ENCODE measurements around the gene ADAMTS17. TPM values are rescaled to one million over a fixed set of nuclear protein-coding genes. Genes with fewer than 3 reads are reported as not detected.

Gene ADAMTS17
- polyA plus RNA-seq, 4 donors = 0.45 to 3.1 (median 1.2) TPM

DNA sequence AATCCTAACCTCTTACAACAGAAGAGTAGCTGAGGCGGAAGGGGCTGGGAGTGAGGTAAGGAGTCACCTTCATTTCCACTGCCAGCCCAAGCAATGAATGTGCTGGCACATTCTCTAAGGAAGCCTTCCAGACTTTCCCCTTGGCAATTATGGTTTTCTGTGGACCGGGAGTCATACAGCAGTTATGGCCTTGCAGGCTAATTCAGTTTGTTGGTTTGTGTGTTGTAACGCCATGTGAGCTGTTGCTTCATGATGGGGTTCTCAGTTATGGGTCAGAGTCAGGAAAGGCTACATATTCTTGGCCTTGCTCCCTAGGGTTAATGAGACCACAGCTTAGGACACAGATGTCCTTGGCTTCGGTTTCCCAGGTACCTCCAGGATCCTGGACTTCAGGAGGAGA lies 137.0 kb downstream of the ADAMTS17 start:
- no peak for FAIRE-seq
- peaks cover 0 to 39% (median 5%) of the 10 kb centered on the region in 3 donors for H3K4me1 ChIP-seq (ENCODE audit: control insufficient read depth in 3 of 3, insufficient read depth in 2 of 3, low read depth in 1 of 3, low read length in 2 of 3)
- no peaks in the 10 kb centered on the region for H3K27me3 ChIP-seq (ENCODE audit: control insufficient read depth in 3 of 3, insufficient read depth in 3 of 3, low read length in 3 of 3)
- peaks cover 0 to 3% of the 10 kb centered on the region in 2 donors for H3K9me3 ChIP-seq (ENCODE audit: control insufficient read depth in 2 of 2, insufficient read depth in 1 of 2, low read depth in 1 of 2, low read length in 1 of 2)
- DNase-seq = peak in 1 of 2 donors; percentile 39
- 84 to 93% (median 93%) methylated on average over 4 of the region's 4 CpGs for WGBS, 3 donors
- H3K36me3 ChIP-seq (ENCODE audit: control insufficient read depth in 3 of 3, insufficient read depth in 2 of 3, low read depth in 1 of 3, low read length in 3 of 3) = no peaks in the 10 kb centered on the region
- H3K27ac ChIP-seq (ENCODE audit: low read depth in 1 of 3, low read length in 2 of 3) = peak overlapping the region in 1 of 3 donors; percentile 70
- no peak overlapping the region for H3K4me3 ChIP-seq (ENCODE audit: low read depth in 1 of 3, low read length in 3 of 3)

DNA sequence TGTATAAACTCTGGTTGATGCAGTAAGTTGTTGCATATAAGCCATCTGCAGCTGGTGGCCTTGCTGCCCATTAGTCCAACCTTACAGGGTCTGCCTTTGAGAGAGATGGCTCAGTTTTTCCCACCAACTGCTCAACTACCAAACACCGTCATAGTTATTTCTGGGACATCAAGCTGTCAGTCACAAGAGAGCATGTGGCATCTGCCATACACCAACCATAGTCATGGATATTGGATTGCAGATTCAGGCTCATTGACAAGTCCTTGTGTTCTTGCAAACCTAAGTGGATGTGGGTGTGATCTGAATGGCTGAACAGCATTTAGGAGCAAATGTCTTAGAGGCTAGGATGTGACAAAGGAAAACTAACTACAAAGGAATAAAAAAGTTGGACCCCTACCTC lies 137.6 kb downstream of the ADAMTS17 start:
- FAIRE-seq (no peak), DNase-seq (no peak)
- WGBS, 3 donors = 88 to 100% (median 96%) methylated on average over 1 of the region's 1 CpG
- H3K9me3 ChIP-seq (ENCODE audit: control insufficient read depth in 2 of 2, insufficient read depth in 1 of 2, low read depth in 1 of 2, low read length in 1 of 2) = peaks cover 0 to 3% of the 10 kb centered on the region in 2 donors
- H3K36me3 ChIP-seq (ENCODE audit: control insufficient read depth in 3 of 3, insufficient read depth in 2 of 3, low read depth in 1 of 3, low read length in 3 of 3) = no peaks in the 10 kb centered on the region
- no peaks in the 10 kb centered on the region for H3K27me3 ChIP-seq (ENCODE audit: control insufficient read depth in 3 of 3, insufficient read depth in 3 of 3, low read length in 3 of 3)
- no peak overlapping the region for H3K27ac ChIP-seq (ENCODE audit: low read depth in 1 of 3, low read length in 2 of 3)
- H3K4me3 ChIP-seq (ENCODE audit: low read depth in 1 of 3, low read length in 3 of 3) = no peak overlapping the region
- H3K4me1 ChIP-seq (ENCODE audit: control insufficient read depth in 3 of 3, insufficient read depth in 2 of 3, low read depth in 1 of 3, low read length in 2 of 3) = peaks cover 0 to 38% (median 5%) of the 10 kb centered on the region in 3 donors

DNA sequence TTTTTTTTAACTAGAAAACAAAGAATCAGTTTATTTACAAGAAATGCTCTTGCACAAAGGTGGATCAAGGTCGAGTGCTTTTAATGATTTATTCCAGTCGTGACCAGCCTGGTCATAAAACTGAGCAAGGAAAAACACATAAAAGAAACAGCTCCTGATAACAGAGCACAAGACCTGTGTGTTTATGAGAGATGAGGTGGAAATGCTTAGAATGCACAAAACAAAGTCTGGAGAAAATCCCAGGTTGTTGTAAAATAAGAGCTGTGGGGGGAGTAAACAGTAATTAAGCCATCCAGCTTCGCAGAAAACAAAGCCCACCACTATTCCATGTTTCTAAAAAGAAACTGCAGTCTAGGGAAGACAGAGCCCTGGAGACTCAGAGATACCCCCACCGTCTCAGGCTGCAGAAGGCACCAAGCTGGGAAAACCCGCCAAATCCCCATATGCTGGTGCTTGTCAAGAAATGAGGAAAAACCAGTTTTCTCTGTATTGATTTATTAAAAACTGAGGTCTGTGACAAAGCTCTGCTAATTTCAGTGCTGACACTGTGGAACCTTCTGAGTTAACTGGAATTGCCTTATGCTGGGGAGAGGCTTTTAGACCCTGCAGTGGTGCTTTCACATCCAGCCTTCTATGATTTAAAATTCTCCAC lies 139.3 kb downstream of the ADAMTS17 start:
- no peaks in the 10 kb centered on the region for H3K27me3 ChIP-seq (ENCODE audit: control insufficient read depth in 3 of 3, insufficient read depth in 3 of 3, low read length in 3 of 3)
- no peak for FAIRE-seq
- peak overlapping the region in 1 of 3 donors; percentile 26 for H3K27ac ChIP-seq (ENCODE audit: low read depth in 1 of 3, low read length in 2 of 3)
- WGBS, 3 donors = 46 to 63% (median 46%) methylated on average over 5 of the region's 5 CpGs
- peaks cover 0 to 36% (median 5%) of the 10 kb centered on the region in 3 donors for H3K4me1 ChIP-seq (ENCODE audit: control insufficient read depth in 3 of 3, insufficient read depth in 2 of 3, low read depth in 1 of 3, low read length in 2 of 3)
- no peaks in the 10 kb centered on the region for H3K36me3 ChIP-seq (ENCODE audit: control insufficient read depth in 3 of 3, insufficient read depth in 2 of 3, low read depth in 1 of 3, low read length in 3 of 3)
- DNase-seq = peak; percentile 69 to 75
- H3K9me3 ChIP-seq (ENCODE audit: control insufficient read depth in 2 of 2, insufficient read depth in 1 of 2, low read depth in 1 of 2, low read length in 1 of 2) = peaks cover 0 to 3% of the 10 kb centered on the region in 2 donors
- no peak overlapping the region for H3K4me3 ChIP-seq (ENCODE audit: low read depth in 1 of 3, low read length in 3 of 3)

DNA sequence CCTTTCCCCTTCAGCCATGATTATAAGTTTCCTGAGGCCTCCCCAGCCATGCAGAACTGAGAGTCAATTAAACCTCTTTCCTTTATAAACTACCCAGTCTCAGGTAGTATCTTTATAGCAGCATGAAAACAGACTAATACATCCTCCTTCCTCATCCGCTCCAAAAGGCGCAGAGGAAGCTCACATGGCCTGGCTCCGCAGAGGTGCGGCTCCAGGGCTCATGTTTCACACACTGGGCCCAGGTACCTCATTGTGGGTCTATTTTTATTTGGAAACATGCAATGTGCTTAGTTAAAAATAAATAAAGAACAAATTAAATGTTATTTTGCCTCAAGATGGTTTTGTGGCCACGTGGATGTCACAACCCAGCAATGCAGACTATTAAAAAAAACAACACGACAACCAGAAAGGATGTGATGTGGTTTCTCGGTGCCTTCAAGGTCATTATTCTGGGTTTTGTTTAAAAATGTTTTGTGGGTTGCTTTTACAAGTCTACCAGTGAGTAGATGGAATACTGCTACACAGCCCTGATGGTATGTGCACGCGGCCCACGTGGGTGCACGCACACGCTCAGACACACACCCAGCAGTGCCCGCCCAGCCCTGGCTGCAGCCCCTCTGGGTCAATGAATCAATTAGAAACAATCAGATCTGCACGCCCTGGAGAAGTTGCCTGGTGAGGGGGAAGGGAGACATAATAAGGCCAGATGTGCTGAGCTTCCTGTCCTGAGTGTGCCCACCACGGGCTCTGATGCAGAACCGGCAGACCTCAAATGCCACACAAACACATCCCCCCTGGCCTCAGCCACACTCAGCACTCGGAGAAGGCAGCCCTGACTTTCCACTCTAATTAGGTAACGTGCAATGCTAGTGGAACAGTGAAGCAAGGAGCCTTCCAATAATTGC lies 140.1 kb downstream of the ADAMTS17 start:
- Histone ChIP-seq H3K9me3 (ENCODE audit: control insufficient read depth in 2 of 2, insufficient read depth in 1 of 2, low read depth in 1 of 2, low read length in 1 of 2) (peaks cover 0 to 3% of the 10 kb centered on the region in 2 donors), H3K36me3 (ENCODE audit: control insufficient read depth in 3 of 3, insufficient read depth in 2 of 3, low read depth in 1 of 3, low read length in 3 of 3) (no peaks in the 10 kb centered on the region), H3K27me3 (ENCODE audit: control insufficient read depth in 3 of 3, insufficient read depth in 3 of 3, low read length in 3 of 3) (no peaks in the 10 kb centered on the region), H3K4me1 (ENCODE audit: control insufficient read depth in 3 of 3, insufficient read depth in 2 of 3, low read depth in 1 of 3, low read length in 2 of 3) (peaks cover 0 to 34% (median 5%) of the 10 kb centered on the region in 3 donors), H3K27ac (ENCODE audit: low read depth in 1 of 3, low read length in 2 of 3) (no peak overlapping the region), H3K4me3 (ENCODE audit: low read depth in 1 of 3, low read length in 3 of 3) (no peak overlapping the region)
- peak in 1 of 2 donors; percentile 48 for DNase-seq
- FAIRE-seq = no peak
- 47 to 56% (median 52%) methylated on average over 18 of the region's 18 CpGs for WGBS, 3 donors

DNA sequence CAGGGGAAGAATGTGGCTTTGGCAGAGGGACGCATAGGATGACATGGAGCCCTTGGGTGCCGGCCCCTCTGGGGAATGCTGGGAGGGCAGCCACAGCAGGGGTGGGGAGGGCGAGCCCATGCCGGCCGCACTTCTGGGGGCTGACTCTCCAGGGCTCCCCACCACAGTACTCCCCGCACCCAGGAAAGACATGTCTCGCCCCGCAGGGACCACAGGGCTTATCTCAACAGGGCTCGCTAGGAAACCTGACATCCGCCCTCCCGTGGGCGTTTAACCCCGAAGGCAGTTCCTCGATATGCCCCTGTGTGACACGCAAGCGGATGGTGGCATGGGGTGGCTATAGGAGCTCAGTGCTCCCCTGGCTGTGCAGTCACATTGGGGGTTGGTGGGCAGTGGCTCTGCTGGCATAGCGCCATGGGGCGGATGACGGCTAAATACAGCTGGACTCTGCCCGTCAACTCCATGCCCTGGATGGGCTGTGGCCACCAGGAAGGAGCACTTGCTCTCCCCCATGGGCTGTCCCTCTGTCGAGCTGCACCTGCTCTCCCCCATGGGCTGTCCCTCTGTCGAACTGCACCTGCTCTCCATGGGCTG lies 141.4 kb downstream of the ADAMTS17 start:
- Histone ChIP-seq H3K4me1 (ENCODE audit: control insufficient read depth in 3 of 3, insufficient read depth in 2 of 3, low read depth in 1 of 3, low read length in 2 of 3) (peaks cover 0 to 21% (median 3%) of the 10 kb centered on the region in 3 donors), H3K4me3 (ENCODE audit: low read depth in 1 of 3, low read length in 3 of 3) (no peak overlapping the region), H3K27ac (ENCODE audit: low read depth in 1 of 3, low read length in 2 of 3) (no peak overlapping the region), H3K9me3 (ENCODE audit: control insufficient read depth in 2 of 2, insufficient read depth in 1 of 2, low read depth in 1 of 2, low read length in 1 of 2) (peaks cover 0 to 3% of the 10 kb centered on the region in 2 donors), H3K36me3 (ENCODE audit: control insufficient read depth in 3 of 3, insufficient read depth in 2 of 3, low read depth in 1 of 3, low read length in 3 of 3) (no peaks in the 10 kb centered on the region), H3K27me3 (ENCODE audit: control insufficient read depth in 3 of 3, insufficient read depth in 3 of 3, low read length in 3 of 3) (no peaks in the 10 kb centered on the region)
- 79 to 83% (median 82%) methylated on average over 19 to 22 of the region's 22 CpGs for WGBS, 3 donors
- FAIRE-seq (no peak), DNase-seq (no peak)

DNA sequence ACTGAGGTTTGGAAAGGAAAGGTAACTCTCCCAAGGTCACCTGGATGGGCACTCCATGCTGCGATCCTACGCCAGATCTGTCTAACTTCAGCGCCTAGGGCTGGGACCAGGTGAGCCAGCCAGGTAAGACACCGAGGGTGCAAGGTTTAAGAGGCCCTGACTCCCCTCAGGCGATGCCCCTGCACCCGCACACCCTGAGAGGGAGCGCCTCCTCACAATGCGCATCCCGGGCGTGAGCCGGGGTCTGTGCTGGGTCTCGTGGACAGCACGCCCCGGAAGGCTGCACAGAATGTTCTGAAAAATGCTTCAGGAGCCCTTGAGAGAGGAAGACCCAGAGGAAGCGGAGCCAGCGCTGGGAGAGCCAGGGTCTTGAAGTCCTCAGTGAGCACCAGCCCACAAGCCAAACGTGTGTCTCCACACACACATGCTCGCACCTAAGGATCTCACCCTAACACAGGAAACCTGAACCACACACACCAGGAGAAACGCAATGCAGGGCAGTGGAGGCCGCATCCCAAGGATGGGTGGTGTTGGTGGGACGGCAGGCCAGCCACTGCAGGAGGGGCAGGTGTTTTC lies 142.0 kb downstream of the ADAMTS17 start:
- peaks cover 0 to 1% of the 10 kb centered on the region in 2 donors for H3K9me3 ChIP-seq (ENCODE audit: control insufficient read depth in 2 of 2, insufficient read depth in 1 of 2, low read depth in 1 of 2, low read length in 1 of 2)
- no peaks in the 10 kb centered on the region for H3K36me3 ChIP-seq (ENCODE audit: control insufficient read depth in 3 of 3, insufficient read depth in 2 of 3, low read depth in 1 of 3, low read length in 3 of 3)
- no peaks in the 10 kb centered on the region for H3K27me3 ChIP-seq (ENCODE audit: control insufficient read depth in 3 of 3, insufficient read depth in 3 of 3, low read length in 3 of 3)
- no peak overlapping the region for H3K27ac ChIP-seq (ENCODE audit: low read depth in 1 of 3, low read length in 2 of 3)
- FAIRE-seq = no peak
- DNase-seq = no peak
- no peak overlapping the region for H3K4me3 ChIP-seq (ENCODE audit: low read depth in 1 of 3, low read length in 3 of 3)
- H3K4me1 ChIP-seq (ENCODE audit: control insufficient read depth in 3 of 3, insufficient read depth in 2 of 3, low read depth in 1 of 3, low read length in 2 of 3) = peaks cover 0 to 16% (median 3%) of the 10 kb centered on the region in 3 donors
- 95 to 97% (median 96%) methylated on average over 21 of the region's 21 CpGs for WGBS, 3 donors

DNA sequence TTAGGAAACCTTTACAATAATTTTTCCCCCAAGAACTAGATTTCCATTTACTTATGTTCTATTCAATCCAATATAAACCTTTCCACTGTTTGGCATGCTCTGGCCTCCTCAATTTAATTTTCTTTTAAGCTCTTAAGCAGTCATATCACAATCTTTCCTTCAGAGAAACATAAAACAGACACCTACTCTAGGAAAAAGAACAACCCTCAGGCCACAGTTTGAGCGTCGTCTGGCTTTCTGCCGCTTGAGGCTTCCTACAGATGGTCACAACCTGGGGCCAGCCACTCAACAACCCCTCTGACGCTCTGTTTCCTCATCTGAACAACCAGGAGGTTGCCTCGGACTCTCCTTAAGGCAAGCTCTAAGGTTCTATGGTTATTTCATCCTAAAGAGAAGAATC lies 143.3 kb downstream of the ADAMTS17 start:
- WGBS, 3 donors = 87 to 94% (median 90%) methylated on average over 5 of the region's 5 CpGs

More for the DNA sequence above, 143.3 kb downstream of the ADAMTS17 start:
- no peaks in the 10 kb centered on the region for H3K27me3 ChIP-seq (ENCODE audit: control insufficient read depth in 3 of 3, insufficient read depth in 3 of 3, low read length in 3 of 3)
- H3K9me3 ChIP-seq (ENCODE audit: control insufficient read depth in 2 of 2, insufficient read depth in 1 of 2, low read depth in 1 of 2, low read length in 1 of 2) = no peaks in the 10 kb centered on the region
- peaks cover 0 to 14% (median 3%) of the 10 kb centered on the region in 3 donors for H3K4me1 ChIP-seq (ENCODE audit: control insufficient read depth in 3 of 3, insufficient read depth in 2 of 3, low read depth in 1 of 3, low read length in 2 of 3)
- H3K36me3 ChIP-seq (ENCODE audit: control insufficient read depth in 3 of 3, insufficient read depth in 2 of 3, low read depth in 1 of 3, low read length in 3 of 3) = no peaks in the 10 kb centered on the region
- H3K27ac ChIP-seq (ENCODE audit: low read depth in 1 of 3, low read length in 2 of 3) = no peak overlapping the region
- FAIRE-seq (no peak), DNase-seq (no peak)
- no peak overlapping the region for H3K4me3 ChIP-seq (ENCODE audit: low read depth in 1 of 3, low read length in 3 of 3)
